ENCODE measurements around the gene EEA1. TPM values are rescaled to one million over a fixed set of nuclear protein-coding genes. Genes with fewer than 3 reads are reported as not detected.

The EEA1 gene
- total and polyA plus RNA-seq, 2 experiments from 2014 or later = 19.1 to 20.7 TPM

DNA sequence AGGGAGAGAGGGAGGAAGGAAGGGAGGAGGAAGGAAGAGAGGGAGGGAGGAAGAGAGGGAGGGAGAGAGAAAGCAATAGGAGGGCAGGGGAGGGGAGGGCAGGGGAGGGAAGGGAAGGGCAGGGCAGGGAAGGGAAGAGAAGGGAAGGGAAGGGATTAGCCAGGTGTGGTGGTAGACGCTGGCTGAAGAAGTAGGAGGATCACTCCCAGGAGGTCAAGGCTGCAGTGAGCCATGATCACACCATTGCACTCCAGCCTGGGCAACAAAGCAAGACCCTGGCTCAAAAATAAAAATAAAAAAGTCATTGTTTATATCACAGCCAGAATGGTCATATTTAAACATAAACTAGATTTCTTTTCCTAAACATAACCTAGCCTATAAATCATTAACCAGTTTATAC is 20.4 kb upstream of the EEA1 start:
- H3K79me2 ChIP-seq = no peaks in the 10 kb centered on the region
- no CpG with 5 or more reads among the region's 1 CpG for WGBS (ENCODE audit: low lambda C conversion rate, missing lambda C conversion rate)

DNA sequence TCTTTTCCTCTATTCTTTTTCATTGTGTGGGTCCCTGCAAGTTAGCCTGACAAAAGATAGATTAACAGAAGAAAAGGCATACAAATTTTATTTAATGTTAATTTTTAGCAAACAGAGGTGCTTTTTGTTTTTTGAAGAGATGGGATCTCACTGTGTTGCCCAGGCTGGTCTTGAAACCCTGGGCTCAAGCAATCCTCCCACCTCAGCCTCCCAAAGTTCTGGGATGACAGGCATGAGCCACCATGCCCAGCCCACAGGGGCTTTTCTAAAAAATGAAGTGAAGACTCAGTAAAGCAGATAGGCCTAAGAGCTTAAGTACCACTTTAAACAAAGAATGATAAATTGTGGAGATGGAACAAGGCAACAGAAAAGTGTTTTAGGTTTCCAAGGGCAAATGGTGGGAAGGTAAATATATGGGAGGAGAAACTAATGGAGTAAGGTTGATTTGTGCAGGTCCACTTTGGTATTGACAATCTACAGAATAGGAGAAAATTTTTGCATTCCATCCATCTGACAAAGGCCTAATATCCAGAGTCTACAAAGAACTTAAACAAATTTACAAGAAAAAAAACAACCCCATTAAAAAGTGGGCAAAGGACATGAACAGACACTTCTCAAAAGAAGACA is 18.6 kb upstream of the EEA1 start:
- no peak overlapping the region for H2AFZ ChIP-seq
- no peak for TF ChIP-seq EZH2phosphoT487 (IDR thresholded peaks at IDR 0.05; ENCODE audit: low read depth, severe bottlenecking, unreplicated experiment)
- TF ChIP-seq, protein P1, sequence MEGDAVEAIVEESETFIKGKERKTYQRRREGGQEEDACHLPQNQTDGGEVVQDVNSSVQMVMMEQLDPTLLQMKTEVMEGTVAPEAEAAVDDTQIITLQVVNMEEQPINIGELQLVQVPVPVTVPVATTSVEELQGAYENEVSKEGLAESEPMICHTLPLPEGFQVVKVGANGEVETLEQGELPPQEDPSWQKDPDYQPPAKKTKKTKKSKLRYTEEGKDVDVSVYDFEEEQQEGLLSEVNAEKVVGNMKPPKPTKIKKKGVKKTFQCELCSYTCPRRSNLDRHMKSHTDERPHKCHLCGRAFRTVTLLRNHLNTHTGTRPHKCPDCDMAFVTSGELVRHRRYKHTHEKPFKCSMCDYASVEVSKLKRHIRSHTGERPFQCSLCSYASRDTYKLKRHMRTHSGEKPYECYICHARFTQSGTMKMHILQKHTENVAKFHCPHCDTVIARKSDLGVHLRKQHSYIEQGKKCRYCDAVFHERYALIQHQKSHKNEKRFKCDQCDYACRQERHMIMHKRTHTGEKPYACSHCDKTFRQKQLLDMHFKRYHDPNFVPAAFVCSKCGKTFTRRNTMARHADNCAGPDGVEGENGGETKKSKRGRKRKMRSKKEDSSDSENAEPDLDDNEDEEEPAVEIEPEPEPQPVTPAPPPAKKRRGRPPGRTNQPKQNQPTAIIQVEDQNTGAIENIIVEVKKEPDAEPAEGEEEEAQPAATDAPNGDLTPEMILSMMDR (IDR thresholded peaks at IDR 0.05; ENCODE audit: poor library complexity) = no peak
- no peak for TF ChIP-seq EZH2 (IDR thresholded peaks at IDR 0.05; ENCODE audit: borderline replicate concordance)

More for the DNA sequence above, 20.4 kb upstream of the EEA1 start:
- H3K9me2 ChIP-seq (replicated peaks; ENCODE audit: insufficient read depth) = no peaks in the 10 kb centered on the region
- no peak overlapping the region for H3K27ac ChIP-seq
- no peak for DNase-seq (ENCODE audit: low spot score)
- H3K4me1 ChIP-seq (ENCODE audit: insufficient read depth) = no peaks in the 10 kb centered on the region
- no peak overlapping the region for H2AFZ ChIP-seq
- H3K27me3 ChIP-seq = no peaks in the 10 kb centered on the region
- H3K36me3 ChIP-seq (replicated peaks; ENCODE audit: insufficient read depth, low read depth) = no peaks in the 10 kb centered on the region
- no peaks in the 10 kb centered on the region for H4K20me1 ChIP-seq (ENCODE audit: insufficient read depth, poor library complexity, severe bottlenecking)
- TF ChIP-seq EZH2 (IDR thresholded peaks at IDR 0.05; ENCODE audit: borderline replicate concordance) (no peak), EZH2phosphoT487 (IDR thresholded peaks at IDR 0.05; ENCODE audit: low read depth, severe bottlenecking, unreplicated experiment) (no peak)
- no peak overlapping the region for H3K4me3 ChIP-seq
- H3K4me2 ChIP-seq = no peak overlapping the region
- H3K9me3 ChIP-seq (ENCODE audit: low read depth) = no peaks in the 10 kb centered on the region

DNA sequence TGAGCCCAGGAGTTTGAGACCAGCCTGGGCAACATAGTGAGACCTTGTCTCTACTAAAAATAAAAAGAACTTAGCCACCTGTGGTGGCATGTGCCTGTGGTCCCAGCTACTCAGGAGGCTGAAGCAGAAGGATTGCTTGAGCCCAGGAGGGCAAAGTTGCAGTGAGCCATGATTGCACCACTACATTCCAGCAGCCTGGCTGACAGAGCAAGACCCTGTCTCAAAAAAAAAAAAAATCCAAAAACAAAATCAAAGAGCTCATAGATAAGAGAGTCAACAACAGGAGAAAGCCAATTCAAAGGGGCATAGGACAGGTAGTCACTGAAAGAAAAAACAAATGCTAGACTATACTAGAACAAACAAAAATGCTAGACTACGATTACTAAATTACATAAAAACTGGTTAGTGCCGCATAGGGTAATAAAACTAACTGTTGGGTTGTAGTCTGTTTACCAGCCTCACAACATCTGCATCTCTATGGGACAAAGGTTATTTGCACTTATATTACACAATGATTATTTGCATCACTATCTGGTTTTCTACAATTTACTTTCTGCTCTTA is 16.6 kb upstream of the EEA1 start:
- Histone ChIP-seq H3K4me1 (ENCODE audit: insufficient read depth) (peaks cover 5% of the 10 kb centered on the region), H3K27ac (peak overlapping the region; percentile 60), H3K4me3 (no peak overlapping the region), H4K20me1 (ENCODE audit: insufficient read depth, poor library complexity, severe bottlenecking) (no peaks in the 10 kb centered on the region), H3K36me3 (replicated peaks; ENCODE audit: insufficient read depth, low read depth) (no peaks in the 10 kb centered on the region), H3K4me2 (no peak overlapping the region), H3K27me3 (no peaks in the 10 kb centered on the region), H3K79me2 (no peaks in the 10 kb centered on the region), H3K9me3 (ENCODE audit: low read depth) (no peaks in the 10 kb centered on the region), H3K9me2 (replicated peaks; ENCODE audit: insufficient read depth) (no peaks in the 10 kb centered on the region), H2AFZ (no peak overlapping the region)
- WGBS (ENCODE audit: low lambda C conversion rate, missing lambda C conversion rate) = 58% methylated on average over 2 of the region's 2 CpGs
- DNase-seq (ENCODE audit: low spot score) = peak; percentile 26
- TF ChIP-seq EZH2phosphoT487 (IDR thresholded peaks at IDR 0.05; ENCODE audit: low read depth, severe bottlenecking, unreplicated experiment) (no peak), EZH2 (IDR thresholded peaks at IDR 0.05; ENCODE audit: borderline replicate concordance) (no peak)
- TF ChIP-seq, protein P1 (IDR thresholded peaks at IDR 0.05; ENCODE audit: poor library complexity) = no peak

More for the DNA sequence above, 18.6 kb upstream of the EEA1 start:
- no peaks in the 10 kb centered on the region for H3K27me3 ChIP-seq
- no peaks in the 10 kb centered on the region for H3K9me2 ChIP-seq (replicated peaks; ENCODE audit: insufficient read depth)
- H3K4me2 ChIP-seq = no peak overlapping the region
- no peaks in the 10 kb centered on the region for H3K9me3 ChIP-seq (ENCODE audit: low read depth)
- no peaks in the 10 kb centered on the region for H3K36me3 ChIP-seq (replicated peaks; ENCODE audit: insufficient read depth, low read depth)
- no peak for DNase-seq (ENCODE audit: low spot score)
- no peaks in the 10 kb centered on the region for H4K20me1 ChIP-seq (ENCODE audit: insufficient read depth, poor library complexity, severe bottlenecking)
- H3K4me3 ChIP-seq = no peak overlapping the region
- H3K79me2 ChIP-seq = no peaks in the 10 kb centered on the region
- peaks cover 5% of the 10 kb centered on the region for H3K4me1 ChIP-seq (ENCODE audit: insufficient read depth)
- H3K27ac ChIP-seq = no peak overlapping the region

DNA sequence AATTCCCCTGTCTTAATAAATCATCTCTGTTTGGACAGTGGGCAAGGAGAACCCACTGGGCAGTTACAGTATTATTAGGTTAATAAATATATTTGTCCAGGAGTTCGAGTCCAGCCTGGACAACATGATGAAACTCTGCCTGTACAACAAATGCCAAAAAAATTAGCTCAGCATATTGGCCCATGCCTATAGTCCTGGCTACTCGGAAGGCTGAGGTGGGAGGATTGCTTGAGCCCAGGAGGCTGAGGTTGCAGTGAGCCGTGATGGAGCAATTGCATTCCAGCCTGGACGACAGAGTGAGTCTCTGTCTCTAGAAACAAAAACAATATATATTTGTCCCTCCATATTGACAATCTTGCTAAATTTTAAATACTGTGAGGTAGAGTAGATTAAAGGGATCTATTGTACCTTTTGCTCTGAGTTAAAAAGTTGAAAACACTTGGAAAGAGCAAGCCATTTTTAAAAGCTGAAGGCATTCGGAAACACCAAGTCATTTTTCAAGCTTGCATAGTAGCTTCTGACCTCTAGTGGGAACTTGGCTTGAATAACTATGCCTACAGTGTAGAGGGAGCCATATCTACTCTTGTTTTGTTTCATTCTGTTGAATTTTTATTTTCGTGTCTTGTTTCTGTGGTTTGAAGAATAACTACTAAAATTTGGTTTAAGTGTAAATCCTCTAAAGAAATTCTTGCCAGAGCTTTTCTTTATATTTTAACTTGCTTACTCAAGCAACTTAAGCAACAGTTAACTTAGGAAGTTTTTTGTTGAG is 14.6 kb upstream of the EEA1 start:
- peak overlapping the region; percentile 46 for H3K4me2 ChIP-seq
- WGBS (ENCODE audit: low lambda C conversion rate, missing lambda C conversion rate) = 87% methylated on average over 6 of the region's 6 CpGs

More for the DNA sequence above, 14.6 kb upstream of the EEA1 start:
- Histone ChIP-seq H3K9me3 (ENCODE audit: low read depth) (no peaks in the 10 kb centered on the region), H3K79me2 (no peaks in the 10 kb centered on the region), H4K20me1 (ENCODE audit: insufficient read depth, poor library complexity, severe bottlenecking) (no peaks in the 10 kb centered on the region), H2AFZ (no peak overlapping the region), H3K36me3 (replicated peaks; ENCODE audit: insufficient read depth, low read depth) (no peaks in the 10 kb centered on the region), H3K9me2 (replicated peaks; ENCODE audit: insufficient read depth) (no peaks in the 10 kb centered on the region), H3K4me3 (no peak overlapping the region), H3K27me3 (no peaks in the 10 kb centered on the region), H3K27ac (peak overlapping the region; percentile 45), H3K4me1 (ENCODE audit: insufficient read depth) (peaks cover 5% of the 10 kb centered on the region)
- no peak for DNase-seq (ENCODE audit: low spot score)
- TF ChIP-seq EZH2 (IDR thresholded peaks at IDR 0.05; ENCODE audit: borderline replicate concordance) (no peak), EZH2phosphoT487 (IDR thresholded peaks at IDR 0.05; ENCODE audit: low read depth, severe bottlenecking, unreplicated experiment) (no peak)
- TF ChIP-seq, protein P1 (IDR thresholded peaks at IDR 0.05; ENCODE audit: poor library complexity) = no peak

All from hepatocyte (in vitro differentiated cells).